ENCODE data around the gene NPPB.

GRCh38 chr1:11868331-11868980 lies 9.7 kb upstream of the NPPB start:
- TF ChIP-seq MAX (IDR thresholded peaks at IDR 0.05; ENCODE audit: low read depth, low read length) (no peak), CTCF (IDR thresholded peaks at IDR 0.05; ENCODE audit: low read depth, low read length) (no peak)
